Sciatic nerve (tissue), 2 donors: ENCODE measurements around the gene MAP3K5. TPM values are rescaled to one million over a fixed set of nuclear protein-coding genes. Genes with fewer than 3 reads are reported as not detected.
"Not testable (repeated sequence)": the region's sequence is repeated elsewhere in the genome, so short reads cannot be mapped to it uniquely, and the experiment has no call there.

ENCODE experiments used
- ATAC-seq: fragments of 200-7000 bp; cut with Tn5 transposase; one replicate; pipeline ENCODE4 v1.9.1; 2020; ENCODE audit warnings: mild to moderate bottlenecking, moderate library complexity
- DNase-seq: peaks from one replicate; pipeline ENCODE4 v3.0.0-alpha.2; 2020; ENCODE audit warnings: low spot score
- intact Hi-C: fragments of 100-400 bp; cut with DNase I; formaldehyde crosslinking; loops from one replicate; pipeline ENCODE4 v1.14.2; 2022
- total RNA-seq: library from RNA; stranded (reverse); fragmentation: NEBNext Ultra II Directional; extraction: Animal tissue kit (Norgen Biotek cat#: 25700); gene quantifications from one replicate; pipeline ENCODE4 v1.2.1, GENCODE V29; 2021
- donor health status: DM: no; HTN: no; CAD: no.
- donor health status: DM: no; HTN: no; CAD: no.

The MAP3K5 gene
- total RNA-seq, 1 donor from 2014 or later: 18.9 TPM

DNA sequence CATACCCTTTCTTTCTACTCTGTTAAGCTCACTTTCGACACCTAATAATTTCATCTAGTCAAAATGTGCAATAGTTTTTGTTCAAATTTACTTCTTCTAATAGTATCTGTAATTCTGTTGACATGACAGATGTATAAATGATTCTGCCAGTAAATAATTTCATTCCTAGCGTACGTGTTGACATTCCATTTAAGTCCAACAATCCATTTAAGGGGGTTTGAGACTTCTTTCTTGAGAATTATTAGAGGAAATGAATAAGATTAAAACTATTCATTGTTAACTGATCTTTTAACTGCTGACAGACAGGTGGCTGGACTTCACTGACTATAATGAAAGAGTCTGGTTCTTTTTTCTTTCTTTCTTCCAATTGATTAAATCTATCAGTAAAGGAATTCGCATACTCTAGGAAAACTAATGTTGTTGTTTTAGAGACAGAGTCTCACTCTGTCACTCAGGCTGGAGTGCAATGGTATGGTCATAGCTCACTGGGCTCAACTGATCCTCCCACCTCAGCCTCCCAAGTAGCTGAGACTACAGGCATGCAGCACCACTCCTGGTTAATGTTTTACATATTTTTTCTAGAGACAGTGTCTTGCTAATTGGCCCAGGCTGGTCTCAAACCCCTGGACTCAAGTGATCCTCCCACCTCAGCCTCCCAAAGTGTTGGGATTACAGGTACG lies 55.9 kb downstream of the MAP3K5 start:
- intact Hi-C loops: no loop called here
- DNase-seq: no peak
- ATAC-seq: no peak

DNA sequence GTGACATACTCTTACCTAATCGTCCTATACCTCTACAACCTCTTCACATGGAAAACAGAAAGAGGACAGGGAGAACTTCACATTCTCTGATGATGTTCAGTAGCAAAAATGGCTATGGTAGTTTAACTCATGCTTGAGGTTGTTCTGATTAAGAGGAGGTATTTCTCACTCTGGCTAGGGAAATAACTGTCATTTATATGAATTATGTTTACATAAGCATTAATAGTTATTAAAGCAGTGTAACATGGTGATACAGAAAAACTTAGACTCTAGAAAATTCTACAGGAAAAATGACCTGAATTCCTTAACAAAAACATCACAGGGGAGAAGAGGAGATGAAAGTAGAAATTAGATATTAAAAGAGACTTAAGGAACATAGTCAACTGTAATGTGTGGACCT lies 57.3 kb downstream of the MAP3K5 start:
- DNase-seq: no peak
- ATAC-seq: no peak
- intact Hi-C loops: no loop called here

DNA sequence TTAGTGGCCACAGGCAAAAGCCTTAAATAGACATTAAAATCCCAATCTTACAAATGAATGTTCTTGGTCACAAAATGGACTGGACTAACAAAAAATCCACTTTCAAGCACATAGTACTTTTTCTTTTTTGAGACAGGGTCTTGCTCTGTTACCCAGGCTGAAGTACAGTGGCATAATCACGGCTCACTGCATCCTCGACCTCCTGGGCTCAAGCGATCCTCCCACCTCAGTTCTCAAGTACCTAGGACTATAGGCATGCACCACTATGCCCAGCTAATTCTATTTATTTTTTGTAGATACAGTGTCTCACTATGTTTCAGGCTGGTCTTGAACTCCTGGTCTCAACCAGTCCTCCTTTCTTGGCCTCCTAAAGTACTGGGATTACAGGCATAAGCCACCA lies 59.4 kb downstream of the MAP3K5 start:
- DNase-seq (no peak), ATAC-seq (no peak)
- intact Hi-C loops: no loop called here

DNA sequence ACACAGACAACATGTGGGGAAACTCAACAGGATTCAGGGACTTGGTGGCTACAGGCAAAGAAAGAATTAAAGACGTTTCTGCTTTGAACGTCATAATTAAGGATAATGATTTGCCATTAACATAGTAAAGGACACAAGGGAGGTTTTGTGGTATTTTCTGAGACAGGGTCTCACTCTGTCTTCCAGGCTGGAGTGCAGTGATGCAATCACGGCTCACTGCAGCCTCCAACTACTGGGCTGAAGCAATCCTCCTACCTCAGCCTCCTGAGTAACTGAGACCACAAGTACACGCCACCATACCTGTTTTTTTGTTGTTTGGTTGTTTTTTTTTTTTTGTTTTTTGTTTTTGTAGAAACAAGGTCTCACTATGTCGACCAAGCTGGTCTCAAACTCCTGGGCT lies 62.4 kb downstream of the MAP3K5 start:
- ATAC-seq (no peak), DNase-seq (no peak)
- intact Hi-C loops: no loop called here

DNA sequence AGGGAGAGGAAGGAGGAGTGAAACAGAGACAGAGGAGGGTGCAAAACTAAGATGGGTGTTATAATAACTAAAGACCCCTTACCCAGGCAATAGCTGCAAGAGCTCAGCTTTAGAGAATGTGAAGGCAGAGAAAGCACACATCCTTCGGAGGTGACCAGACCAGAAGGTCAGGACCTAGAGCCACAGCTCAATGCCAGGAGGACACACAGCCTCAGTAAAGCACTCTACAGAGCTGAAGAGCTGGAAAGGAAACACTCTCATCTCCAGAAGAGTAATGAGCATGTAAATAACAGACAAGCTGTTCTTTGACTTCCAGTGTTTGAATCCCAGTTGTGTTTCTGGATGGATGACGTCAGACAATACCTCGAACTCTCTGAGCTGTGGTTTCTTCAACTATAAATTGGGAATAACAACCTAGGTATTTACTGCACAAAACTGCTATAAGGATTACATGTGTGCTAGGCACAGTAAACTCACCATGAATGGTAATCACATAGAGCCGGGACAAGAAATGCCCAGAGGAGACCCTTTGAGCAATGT lies 63.2 kb downstream of the MAP3K5 start:
- DNase-seq (no peak), ATAC-seq (no peak)
- intact Hi-C loops: no loop called here

DNA sequence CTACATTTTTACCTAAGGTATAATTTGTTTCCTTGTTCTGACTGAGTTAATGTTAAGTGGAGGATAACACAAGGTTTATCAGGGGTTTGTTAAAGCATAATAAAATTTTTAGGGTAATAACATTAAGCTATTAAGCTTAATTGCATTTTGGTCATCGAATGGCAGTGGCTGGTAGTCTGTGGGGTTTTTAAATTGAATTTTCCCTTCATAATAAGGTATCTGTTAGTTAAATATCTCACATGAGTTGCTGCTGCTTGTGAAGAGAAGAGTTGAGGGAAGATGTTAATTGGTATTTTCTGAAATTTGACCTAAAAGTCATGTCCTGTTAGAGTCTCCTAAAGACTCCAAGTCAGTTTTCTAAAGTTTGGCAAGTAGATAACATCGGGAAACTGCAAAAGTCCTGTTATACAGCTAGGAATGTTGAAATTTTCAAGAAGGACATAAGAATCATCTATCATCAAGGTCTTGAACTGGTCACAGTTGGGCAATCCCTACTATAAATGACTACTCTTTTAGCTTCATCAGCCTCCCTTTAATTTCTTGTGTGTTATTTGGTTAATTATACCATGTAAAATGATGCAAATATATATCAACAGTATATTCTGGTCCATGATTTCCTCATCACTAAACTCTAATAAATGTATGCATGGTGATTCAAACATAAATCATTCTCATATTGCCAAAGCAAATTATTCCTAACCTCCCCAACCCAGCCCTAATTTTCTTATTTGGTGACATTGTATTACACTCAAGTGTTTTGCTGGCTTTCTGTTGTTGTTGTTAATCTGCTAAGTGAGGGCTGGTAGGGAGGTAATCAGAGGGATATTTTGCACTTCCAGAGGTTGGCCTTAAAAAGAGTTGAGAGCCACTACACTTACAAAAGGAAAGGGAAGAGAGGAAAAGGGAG lies 64.0 kb downstream of the MAP3K5 start:
- ATAC-seq: peak; percentile 34

DNA sequence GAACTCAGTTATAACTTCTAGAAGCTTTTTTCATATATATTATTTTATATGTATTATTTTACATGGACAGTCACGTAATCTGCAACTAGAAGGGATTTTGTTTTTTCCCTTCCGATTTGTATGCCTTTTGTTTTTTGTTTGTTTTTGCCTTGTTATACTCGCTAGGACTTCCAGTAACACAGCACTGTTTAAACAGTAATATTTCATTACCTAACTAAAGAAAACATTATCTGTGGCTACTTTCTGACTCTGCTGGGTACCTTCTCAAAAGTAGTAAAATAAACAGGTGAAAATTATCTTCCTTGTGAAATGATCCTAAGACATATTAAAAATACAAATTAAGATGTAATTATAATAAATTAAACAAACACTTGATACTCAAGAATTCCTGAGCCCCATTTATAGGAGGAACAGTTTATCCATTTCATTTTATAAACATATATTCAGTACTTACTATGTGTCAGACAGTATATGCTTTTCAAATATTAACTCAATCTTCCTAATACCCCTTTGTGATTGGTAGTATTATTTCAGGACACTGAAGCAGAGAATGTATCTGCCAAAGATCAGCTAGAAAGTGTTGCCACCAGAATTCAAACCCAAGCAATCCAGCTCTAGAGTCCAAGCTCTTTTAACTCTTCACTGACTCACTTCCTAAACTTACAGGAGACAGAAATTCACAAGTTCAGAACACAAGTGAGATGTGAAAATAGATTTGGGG lies 65.3 kb downstream of the MAP3K5 start:
- intact Hi-C loops: no loop called here
- ATAC-seq (no peak), DNase-seq (no peak)

More for the DNA sequence above, 64.0 kb downstream of the MAP3K5 start:
- DNase-seq: no peak
- intact Hi-C loops: no loop called here

DNA sequence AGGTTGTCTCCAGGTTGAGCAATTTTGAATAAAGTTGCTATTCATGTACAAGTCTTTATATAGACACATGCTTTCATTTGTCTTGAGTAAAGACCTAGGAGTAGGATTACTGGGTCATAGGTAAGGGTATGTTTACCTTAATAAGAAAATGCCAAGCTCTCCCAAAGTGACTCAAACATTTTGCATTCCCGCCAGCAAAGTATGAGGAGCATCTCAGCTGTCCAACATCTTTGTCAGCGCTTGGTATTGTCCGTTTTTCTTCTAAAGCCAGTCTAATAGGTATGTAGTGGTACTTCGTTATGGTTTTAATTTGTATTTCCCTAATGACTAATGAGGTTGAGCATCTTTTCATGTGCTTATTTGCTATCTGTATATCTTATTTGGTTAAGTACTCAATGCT lies 67.2 kb downstream of the MAP3K5 start:
- DNase-seq: no peak
- intact Hi-C loops: no loop called here
- no peak for ATAC-seq

DNA sequence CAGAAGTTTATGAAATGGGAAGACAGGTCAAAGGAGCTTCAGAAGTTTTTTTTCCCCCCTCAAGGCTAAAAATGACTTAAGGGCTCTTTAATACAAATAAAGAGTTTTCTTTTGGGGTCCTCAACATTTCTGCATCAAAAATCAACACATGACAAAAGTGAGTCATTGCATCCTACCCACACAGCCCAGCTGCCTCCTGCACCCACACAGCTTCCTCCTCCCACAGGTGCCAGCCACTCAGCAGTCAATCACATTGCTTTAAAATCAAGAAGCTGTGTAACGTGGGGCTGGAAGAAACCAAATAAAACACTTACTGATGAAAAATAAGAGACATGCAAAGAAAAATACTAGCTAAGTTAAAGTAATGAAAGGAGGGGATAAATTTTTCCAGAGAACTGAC lies 68.5 kb downstream of the MAP3K5 start:
- intact Hi-C loops: no loop called here
- no peak for ATAC-seq
- DNase-seq: no peak

DNA sequence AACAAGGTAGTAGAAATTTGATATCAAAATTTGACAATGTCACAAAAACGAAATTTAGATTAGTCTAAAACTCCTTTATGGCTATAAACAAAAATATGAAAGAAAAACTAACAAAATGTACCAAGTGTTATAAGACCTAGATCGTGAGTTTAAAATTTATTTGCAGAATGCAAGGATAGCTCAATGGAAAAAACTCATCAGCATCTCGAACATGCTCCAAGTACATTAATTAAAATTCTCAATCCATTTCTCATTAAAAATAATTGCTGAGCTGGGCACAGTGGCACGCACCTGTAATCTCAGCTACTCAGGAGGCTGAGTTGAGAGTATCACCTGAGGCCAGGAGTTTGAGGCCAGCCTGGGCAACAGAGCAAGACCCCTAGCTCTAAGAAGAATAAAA lies 70.8 kb downstream of the MAP3K5 start:
- intact Hi-C loops: no loop called here
- no peak for DNase-seq
- no peak for ATAC-seq

DNA sequence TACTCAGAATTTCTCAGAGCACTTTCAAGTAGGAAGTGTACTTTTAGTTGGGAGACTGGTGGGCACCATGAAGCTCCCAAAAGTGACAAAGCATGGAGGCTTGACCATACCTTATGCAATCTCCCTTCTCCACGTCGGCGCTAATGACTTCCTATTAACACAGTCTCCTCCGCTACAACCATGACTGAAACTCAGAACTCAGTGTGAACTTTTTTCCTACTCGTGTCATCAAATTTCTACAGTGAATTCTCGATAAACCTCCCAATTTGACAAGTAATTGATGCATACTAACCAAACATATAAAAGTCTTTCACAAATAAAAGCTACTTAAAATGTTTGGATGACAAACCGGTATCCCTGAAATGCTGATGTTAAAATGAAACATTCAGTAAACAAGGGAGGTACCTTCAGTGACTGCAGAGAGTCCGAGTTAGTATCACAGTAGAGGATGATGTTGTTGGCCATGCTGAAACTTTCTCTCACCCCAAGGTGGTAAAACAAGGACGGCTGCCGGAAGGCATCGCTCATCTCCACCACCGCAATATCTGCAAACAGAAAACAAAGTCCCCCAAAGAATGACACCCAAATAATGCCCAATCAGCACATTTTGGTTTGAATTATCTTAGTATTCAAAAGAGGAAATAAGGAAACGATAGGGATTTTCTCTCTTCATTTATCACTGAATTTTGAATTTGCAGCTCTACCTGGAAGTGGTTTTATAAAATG lies 72.1 kb downstream of the MAP3K5 start:
- ATAC-seq (no peak), DNase-seq (no peak)
- intact Hi-C loops: no loop called here

DNA sequence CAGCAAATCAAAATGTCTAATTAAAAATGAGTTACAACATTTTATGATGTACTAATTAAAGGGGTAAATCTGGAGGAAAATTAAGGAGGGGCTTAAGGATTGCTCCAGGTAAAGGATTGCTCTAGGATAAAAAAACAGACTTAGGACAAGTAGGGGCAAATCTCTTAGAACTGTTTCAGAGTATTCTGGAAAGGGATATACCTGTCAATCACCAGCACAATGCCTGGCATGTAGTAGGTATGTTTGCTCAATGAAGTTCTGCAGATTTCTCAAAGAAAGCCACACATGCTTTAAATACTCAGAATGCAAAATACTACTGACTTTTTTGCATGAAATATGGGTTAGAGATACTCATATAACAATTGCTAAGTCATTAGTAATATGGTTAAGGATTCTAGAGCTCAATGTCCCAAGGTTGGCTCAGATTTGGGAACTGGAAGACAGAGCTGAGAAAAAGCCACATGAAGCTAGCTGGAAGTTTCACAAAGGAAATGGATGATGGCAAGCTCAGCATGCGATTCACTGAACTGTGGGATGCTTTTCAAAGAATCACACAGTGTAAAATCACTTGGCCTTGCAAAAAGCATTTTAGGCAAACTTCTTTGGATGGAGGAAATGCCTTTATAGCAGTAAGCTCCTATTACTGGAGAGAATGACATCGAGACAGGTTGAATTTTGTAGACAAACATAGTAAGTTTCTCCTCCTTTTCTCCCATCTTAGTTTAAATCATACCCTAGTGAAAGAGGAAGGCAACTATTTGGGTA lies 72.8 kb downstream of the MAP3K5 start:
- intact Hi-C loops: no loop called here
- DNase-seq: no peak
- ATAC-seq: no peak

DNA sequence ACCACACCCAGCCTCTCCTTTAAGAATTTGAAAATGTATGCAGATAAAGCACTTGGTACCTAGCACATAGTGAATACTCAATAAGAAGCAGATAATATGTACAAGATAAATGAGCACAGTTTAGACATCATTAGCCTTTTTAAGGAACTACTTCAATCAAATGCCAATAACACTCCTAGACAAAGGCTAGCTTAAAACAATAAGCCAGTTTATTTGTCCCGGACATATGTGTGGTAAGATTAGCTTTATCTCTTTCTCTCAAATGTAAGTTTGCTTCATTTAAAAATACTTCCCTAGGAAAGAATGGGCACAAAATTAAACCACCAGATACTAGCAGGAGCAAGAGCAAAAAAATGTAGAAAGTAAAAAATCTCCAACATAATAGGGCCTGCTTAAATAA lies 73.8 kb downstream of the MAP3K5 start:
- intact Hi-C loops: no loop called here
- DNase-seq (no peak), ATAC-seq (no peak)

DNA sequence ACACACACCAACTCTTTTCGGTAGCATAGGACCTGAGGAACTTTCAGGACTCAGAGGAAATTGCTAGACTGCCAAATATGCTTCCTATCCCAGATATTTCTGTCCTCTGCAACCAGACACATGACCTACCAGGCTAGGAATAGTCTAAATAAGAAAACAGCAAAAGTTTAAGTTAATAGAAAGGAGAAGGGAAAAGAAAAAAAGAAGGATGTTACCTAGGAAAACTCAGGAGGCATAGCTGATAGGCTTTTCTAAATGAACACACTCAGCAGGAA lies 74.6 kb downstream of the MAP3K5 start:
- ATAC-seq (peak; percentile 77), DNase-seq (no peak)
- intact Hi-C loops: no loop called here

DNA sequence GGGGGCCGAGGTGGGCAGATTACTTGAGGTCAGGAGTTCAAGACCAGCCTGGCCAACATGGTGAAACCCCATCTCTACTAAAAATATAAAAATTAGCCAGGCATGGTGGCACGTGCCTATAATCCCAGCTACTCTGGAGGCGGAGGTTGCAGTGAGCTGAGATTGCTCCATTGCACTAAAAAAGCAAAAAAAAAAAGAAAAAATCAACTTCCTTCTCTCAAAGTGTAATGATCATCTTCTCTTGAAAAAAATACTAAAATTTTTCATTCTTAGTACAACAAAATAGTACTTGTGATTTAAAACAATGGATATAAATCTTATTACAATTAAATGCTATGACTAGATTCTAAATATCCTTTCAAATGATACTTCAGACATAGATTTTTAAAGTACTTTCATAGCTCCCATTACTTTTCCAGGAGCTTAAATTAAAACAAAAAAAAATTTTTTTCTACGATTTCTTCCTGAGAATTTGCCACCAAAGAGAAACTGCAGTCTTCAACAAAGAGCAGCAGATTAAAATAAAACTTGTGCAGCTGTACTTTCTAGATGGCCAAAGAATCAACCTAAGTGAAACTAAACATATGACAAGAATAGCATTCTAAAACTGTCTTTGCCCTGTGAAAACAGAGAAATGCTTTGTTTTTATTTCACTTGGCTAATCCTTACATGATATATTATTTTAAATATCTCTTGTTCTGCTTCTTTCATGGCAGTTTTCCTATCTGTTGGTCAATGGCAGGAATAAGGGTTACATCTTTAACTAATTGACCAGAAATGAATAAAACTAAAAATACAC lies 75.2 kb downstream of the MAP3K5 start:
- ATAC-seq: peak; percentile 46
- intact Hi-C loops: no loop called here
- no peak for DNase-seq

DNA sequence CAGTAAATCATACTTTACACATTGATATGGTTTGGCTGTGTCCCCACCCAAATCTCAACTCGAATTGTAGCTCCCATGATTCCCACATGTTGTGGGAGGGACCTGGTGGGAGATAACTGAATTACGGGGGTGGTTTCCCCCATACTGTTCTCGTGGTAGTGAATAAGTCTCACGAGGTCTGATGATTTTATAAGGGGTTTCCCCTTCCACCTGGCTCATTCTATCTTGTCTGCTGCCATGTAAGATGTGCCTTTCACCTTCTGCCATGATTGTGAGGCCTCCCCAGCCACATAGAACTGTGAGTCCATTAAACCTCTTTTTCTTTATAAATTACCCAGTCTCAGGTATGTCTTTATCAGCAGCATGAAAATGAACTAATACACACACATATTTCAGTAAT lies 79.6 kb downstream of the MAP3K5 start:
- intact Hi-C loops, DNase-seq, ATAC-seq: not testable (repeated sequence)

DNA sequence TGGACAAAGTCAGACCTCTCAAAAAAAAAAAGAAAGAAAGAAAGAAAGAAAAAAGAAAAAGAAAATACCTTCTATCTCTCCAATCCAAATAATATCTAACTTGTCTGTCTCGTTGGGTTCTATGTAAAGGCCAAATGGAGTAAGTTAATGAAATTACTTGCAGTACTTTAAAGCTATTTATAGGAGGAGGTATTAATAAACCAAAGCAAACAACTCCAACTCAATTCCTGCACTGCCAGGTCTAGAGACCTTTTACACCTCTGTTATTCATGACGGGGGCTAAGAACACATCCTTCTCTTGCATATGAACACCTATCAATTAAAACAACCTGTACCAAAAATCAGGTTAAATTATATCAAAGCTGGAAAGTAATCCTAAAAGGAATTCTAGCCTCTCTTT lies 80.6 kb downstream of the MAP3K5 start:
- ATAC-seq (no peak), DNase-seq (no peak)
- intact Hi-C loops: no loop called here
